AG08396 (cell line): ENCODE results near the gene GAREM1.
"Not testable (repeated sequence)": the region's sequence is repeated elsewhere in the genome, so short reads cannot be mapped to it uniquely, and the experiment has no call there.

ENCODE experiments used
- DNase-seq: peaks from one replicate; pipeline ENCODE4 v3.0.0; 2012; ENCODE audit warnings: low spot score, mixed read lengths

The GAREM1 gene

GRCh38 chr18:32326450-32327308 lies 144.0 kb downstream of the GAREM1 start:
- peak; percentile 37 for DNase-seq

DNA sequence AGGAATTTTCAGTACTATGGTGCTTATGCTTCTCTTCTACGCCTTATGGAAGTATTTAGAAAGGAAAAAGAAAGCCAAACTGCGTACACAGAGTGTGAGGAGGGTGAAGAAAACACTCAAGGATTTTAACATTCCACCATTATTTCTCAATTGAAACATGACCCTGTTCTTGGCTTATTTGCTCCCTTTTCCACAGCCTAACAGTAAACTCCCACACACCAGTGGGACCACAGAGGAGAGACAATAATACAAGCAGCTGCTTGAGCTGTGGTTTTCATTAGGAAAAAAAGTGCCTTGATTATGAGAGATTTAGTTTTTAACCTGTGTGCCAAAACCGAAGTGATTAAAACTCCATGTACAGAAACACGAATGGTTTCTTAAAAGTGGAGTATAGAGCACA lies 146.5 kb downstream of the GAREM1 start:
- no peak for DNase-seq

DNA sequence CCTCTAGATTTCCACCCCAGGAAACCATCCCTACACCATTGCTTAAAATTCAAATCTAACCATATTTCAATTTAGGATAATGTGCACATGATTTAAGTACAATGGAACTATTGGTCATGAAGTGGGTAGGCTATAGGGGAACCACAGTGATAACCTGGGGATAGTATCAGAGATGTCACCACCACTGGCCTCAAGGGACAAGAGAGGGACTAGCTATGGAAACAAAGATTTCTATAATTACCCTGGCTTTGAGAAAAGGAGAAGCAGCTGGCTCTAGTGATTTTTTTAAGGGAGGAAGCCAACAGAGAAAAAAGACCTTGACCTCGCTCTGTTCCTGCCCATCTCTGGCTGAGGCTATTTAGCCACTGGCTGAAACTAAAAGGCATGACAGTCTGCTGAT lies 148.9 kb downstream of the GAREM1 start:
- DNase-seq, result no peak

DNA sequence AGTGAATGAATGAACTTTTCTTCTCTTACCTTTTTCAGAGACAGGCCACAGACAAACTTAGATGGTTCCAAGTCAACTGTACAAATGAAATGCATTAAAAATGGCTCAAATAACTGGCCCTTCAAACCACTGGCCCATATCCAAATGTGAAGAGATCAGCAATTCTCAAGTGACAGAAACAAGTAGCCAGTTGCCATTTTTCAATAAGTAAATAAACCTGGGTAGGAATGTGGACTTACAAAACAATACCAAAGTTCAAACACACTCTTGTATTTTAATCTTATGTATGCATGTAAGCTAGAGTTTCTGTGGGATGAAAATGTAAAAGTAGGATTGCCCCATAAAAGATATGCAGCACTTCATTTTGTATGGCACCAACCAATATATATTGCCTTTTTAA lies 151.6 kb downstream of the GAREM1 start:
- DNase-seq, result no peak

GRCh38 chr18:32318581-32318980 lies 152.1 kb downstream of the GAREM1 start:
- DNase-seq, result no peak

- DNase-seq, result no peak
Observed at GRCh38 chr18:32317651-32318050, 153.0 kb downstream of the GAREM1 start.

GRCh38 chr18:32315881-32316280 lies 154.8 kb downstream of the GAREM1 start:
- no peak for DNase-seq

DNA sequence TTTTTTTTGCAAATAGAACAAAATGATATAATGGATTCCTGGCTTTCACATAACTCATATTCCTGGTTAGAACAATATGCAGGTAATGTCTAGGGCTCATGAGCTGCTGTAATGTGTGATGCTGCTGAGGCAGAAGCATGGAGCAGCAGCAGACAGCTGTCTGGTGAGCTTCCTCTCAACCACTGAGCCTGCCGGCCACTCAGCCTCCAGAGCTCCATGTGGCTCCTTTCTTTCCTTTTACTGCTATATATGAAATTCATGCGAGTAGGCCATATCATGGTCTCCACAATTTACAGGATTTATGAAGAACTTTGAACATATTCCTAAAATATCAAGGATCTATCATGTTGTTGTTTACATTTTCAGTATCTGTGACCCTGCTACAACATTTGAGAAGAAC lies 159.9 kb downstream of the GAREM1 start:
- DNase-seq, result no peak

- peak; percentile 28 for DNase-seq
Observed at GRCh38 chr18:32310101-32310500, 160.6 kb downstream of the GAREM1 start.

DNA sequence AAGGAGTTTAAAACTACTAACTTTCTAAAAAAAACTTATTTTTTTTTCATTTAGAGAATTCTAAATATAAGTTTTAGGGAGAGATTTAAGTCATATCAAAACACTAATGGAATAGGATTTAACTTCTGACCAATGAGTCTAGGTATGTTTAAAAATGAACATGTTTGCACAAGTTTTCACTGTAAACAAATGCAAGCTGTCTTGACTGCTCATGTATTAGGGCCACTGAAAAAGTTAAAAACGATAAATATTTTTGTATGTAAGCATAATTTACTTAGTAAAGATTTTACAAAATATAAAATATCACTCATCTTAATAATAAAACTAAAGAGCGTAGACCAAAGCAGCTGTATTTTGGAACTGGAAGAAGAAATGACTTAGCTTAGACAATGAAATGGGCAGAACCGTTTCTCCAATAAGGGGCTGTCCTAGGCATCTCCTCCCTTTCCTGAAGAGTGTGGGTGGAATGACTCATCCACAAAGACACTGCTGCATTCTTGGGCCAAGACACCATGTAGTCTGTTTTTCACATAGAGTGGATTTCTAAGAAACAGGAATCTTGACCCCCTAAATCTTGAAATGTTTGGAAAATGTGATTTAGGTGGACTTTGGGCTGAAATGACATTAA lies 162.1 kb downstream of the GAREM1 start:
- DNase-seq, result peak; percentile 73

GRCh38 chr18:32303400-32303799 lies 167.3 kb downstream of the GAREM1 start:
- no peak for DNase-seq

GRCh38 chr18:32302806-32303205 lies 167.9 kb downstream of the GAREM1 start:
- DNase-seq, result no peak

DNA sequence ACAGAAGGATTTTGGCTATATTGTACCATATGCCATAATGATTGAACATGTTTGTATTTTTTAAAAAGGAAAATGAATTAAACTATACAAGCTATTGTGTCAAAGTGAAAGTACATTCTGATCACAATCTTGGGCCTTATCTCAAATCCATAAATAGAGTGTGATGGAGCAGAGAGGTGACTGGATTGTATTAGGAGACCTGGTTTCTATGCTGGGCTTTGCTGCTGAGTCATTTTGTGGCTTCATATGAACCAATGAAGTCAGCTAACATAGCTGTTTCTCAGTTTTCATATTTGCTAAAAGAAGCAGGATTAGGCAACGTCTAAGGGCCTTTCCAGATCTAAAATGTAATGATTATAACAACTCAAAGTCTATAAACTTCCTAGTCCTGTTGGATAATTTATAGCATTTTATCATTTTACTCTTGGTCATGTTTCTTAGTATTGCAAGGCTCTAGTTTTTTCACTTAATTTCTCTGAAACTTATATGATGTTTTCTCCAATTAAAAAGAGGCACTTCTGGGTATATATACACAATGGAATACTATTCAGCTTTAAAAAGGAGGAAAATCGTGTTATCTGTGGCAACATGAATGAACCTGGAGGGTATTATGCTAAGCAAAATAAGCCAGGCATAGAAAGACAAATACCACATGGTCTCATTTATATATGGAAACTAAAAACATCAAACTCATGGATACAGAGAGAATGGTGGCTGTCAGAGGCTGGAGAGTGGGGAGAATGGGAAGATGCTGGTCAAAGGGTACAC lies 168.5 kb downstream of the GAREM1 start:
- peak; percentile 58 for DNase-seq

- DNase-seq, result no peak
Observed at GRCh38 chr18:32301361-32301760, 169.3 kb downstream of the GAREM1 start.

DNA sequence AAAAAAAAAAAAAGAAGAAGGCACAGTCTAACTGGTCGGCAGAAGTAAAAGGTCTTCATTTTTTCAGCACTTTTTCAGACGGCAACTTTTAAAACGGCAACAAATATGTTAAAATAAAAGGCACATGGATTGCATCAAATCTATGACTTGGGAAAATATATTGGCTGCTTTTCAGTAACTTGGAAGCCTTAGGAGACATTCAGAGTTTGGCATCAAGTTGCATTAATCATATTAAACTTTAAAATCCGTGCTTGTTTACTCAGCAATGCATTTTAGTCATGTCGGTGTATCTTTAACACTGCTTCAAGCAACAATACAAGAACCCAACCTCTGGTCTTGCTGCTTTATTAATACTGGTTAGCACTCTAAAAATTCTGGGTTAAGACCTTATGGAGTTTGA lies 169.8 kb downstream of the GAREM1 start:
- no peak for DNase-seq

GRCh38 chr18:32299484-32299883 lies 171.2 kb downstream of the GAREM1 start:
- no peak for DNase-seq

- DNase-seq, result no peak
Observed at GRCh38 chr18:32298171-32298667, 172.5 kb downstream of the GAREM1 start.

DNA sequence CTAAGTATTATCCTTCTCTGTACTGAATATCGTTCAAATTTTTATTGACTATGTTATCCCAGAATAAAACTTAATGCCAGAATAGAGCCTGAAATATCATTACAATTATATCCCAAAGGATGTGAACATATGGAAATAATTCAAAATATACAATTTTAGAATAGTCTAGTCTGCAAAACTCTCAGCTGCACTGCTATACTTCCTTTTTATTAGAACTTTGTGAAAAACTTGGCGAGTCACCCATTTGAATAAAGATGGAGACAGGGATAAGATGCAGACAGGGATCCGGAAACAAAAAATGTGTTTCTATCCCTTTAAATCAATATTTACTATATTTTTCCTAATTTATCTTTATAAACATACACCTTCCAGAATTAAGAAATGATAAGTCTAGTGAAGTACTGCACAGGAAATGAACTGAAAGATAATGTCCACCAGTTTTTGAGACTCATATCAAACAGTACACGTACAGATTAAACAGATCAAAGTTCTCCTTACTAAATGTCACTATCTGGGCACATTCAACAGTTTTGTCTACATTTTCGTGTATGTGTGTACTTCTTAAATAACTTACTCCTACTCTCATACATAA lies 173.0 kb downstream of the GAREM1 start:
- no peak for DNase-seq

- DNase-seq, result no peak
Observed at GRCh38 chr18:32296851-32297250, 173.8 kb downstream of the GAREM1 start.

GRCh38 chr18:32295604-32296003 lies 175.1 kb downstream of the GAREM1 start:
- DNase-seq, result no peak

- no peak for DNase-seq
Observed at GRCh38 chr18:32293107-32293506, 177.6 kb downstream of the GAREM1 start.

- not testable (repeated sequence) for DNase-seq
Observed at GRCh38 chr18:32291623-32292022, 179.1 kb downstream of the GAREM1 start.
